DMS 273 treated with DMSO at 0.1 percent for 48 hours (cell line): Measurements from ENCODE around the gene ELF5.

ENCODE experiments used
- DNase-seq: peaks from one replicate; lab custom pipeline; 2025; lab: John Stamatoyannopoulos, UW

The ELF5 gene

DNA sequence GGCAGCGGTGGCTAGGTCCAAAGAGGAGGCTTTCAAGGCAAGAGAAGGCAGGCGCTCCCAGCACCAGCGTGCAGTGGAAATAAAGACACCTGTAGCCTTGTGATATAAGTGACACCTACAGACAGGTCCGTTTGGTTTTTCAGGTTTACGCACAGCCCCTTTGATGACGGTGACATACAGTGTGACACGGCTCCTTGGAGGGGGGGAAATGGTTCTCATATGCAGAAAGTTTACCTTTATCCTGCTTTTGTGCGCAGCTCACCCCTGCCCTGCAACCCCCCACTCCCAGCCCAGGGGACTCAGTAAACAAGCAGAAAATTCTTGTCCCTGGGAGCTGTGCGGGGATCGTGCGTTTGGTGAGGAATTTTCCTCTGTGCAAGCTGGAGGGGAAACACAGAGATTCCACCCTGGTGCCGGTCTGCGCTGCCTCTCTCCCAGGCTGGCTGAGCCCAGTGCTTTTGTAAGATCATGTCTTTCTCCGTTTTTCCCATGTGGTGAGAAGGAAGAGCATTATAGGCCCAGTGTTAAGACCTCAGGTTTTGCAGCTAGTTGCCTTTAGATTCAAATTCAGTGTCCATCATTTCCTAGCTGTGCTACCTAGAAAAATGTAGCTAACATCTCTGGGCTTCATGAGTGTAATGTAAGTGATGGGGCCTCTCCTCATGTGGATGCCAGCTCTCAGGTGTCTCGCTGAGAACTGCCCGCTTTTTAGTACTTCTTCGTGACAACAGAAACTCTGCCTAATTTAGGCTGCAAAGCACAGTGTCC, at the start of gene ELF5:
Gene ELF5 (minus strand): TSS at position 113 of the 768 bp plus-strand sequence. CDS start 8,045 bp downstream, outside the sequence.
- DNase-seq = no peak

DNA sequence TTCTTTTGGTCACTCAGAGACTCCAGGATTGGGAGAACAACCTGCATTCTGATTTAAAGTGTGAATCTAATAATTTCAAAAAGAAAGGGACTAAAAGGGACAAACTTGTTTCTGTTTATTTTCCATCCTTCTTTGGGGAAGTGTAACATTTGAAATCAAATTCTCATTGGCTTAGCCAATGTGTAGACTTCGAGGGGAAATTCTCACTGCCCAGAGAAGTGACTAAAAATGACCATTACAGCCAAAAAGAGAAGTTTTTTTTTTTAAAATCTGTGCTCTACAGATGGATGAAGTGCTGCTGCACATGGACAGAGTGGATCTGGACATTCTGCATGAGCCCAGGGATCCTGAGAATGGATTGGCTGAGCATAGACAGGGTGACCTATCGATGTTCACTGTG, 49.4 kb upstream of the ELF5 start:
- DNase-seq = no peak

DNA sequence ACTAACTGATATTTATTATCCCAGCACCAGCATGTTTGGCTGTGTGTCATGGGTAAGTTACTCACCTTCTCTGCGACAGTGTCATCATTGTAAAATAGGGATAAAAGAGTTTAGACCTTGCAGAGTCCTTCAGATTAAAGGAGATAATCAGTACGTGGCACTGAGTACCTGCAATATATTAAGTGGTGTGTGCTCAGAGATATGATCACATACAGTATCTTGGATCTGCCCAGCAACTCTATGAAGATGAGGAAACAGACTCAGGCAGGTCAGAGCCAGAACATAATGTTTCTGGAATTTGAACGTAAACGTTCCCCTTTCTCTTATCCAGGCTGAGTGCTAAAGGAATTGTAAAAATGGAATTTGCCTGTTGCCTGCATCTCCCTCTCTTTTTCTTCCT, 46.9 kb upstream of the ELF5 start:
- DNase-seq = no peak

DNA sequence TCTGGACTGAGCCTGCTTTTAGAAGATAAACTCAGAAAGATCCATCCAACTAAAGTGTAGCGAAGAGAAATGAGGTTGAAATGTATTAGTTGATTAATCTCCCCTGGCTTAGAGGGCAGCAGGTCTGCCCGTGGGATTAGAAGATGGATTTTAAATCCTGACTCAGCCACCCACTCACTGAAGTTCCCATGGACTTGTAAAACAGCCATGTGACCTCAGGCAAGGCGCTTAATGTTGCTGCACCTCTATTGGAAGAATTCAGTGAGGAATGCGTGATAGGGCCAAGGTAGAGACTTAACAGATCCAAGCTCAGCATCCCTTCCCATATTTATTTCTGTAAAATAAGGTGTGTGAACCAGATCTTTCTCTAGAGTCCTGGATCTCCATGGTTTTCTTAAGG, 45.1 kb upstream of the ELF5 start:
- DNase-seq = no peak

DNA sequence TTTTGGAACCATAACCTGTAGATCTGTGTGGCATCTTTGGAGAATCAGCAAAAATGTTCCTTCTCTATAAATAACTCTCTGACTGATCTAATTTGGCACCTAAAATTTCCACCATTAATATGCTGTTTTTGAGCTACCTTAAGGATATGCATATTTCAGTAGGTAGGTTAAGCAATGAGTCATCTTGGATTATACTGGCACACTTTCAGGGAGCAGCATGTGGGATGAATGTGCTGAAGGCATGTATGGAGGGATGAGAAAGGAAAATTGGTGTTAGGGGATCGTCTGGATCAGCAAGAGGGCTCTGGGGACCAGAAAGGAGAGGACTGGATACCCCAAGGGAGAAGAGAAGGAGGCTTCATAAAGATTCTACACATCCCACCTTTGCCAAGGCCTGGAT, 44.6 kb upstream of the ELF5 start:
- no peak for DNase-seq

DNA sequence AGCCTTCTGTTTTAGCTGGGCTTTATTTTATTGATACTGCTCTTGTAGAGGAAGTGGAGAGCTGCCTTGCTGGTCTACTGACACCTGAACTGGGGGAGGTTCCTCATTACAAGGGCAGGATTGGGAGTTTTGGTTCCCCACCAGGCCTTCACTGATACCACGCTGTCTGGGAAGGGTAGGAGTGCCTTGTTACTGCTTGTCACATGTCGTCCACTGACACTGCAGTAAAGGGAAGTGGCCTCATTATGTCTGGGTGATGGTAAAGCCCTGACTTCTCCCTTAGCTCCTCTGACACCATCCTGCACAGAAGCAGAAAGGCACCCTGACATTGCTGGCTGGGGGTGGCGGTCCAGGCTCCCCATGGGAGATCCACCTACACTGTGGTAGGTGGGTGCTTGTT, 38.7 kb upstream of the ELF5 start:
- no peak for DNase-seq

DNA sequence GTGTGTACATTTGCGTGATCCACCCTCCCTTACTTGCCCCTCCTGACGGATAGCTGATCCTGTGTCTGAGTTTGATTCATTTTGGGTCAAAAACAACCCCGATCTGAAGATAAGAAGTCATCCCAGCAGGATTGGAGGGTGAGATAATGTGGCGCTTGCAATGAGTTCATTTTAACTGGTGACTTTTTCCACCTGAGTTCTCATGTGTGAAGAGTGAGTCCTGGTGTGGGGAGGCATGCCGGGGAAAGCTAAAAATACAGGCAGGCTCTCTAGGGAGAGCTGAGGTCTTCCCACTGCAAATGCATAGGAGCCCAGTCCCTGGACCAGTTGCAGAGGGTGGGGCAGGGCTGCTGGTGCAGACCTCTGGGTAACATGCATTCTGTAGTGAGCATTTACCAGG, 35.7 kb upstream of the ELF5 start:
- no peak for DNase-seq

DNA sequence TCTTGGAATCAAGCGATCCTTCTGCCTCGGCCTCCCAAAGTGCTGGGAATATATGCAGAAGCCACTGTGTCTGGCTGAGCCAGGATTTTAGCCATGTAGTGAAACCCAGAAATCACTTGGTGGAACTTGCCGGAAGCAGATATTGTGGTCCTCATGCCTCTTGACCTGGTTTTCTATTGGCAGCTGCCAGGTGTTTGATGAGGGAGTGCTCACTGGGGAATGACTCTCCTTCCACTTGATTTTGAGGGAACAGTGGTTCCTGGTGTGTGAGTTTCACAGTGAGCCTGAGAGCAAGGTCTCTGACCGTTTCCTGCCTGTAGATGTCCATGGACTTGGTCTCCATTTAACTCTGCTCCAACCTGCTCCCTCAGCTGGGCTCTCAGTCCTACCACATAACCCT, 34.7 kb upstream of the ELF5 start:
- no peak for DNase-seq

DNA sequence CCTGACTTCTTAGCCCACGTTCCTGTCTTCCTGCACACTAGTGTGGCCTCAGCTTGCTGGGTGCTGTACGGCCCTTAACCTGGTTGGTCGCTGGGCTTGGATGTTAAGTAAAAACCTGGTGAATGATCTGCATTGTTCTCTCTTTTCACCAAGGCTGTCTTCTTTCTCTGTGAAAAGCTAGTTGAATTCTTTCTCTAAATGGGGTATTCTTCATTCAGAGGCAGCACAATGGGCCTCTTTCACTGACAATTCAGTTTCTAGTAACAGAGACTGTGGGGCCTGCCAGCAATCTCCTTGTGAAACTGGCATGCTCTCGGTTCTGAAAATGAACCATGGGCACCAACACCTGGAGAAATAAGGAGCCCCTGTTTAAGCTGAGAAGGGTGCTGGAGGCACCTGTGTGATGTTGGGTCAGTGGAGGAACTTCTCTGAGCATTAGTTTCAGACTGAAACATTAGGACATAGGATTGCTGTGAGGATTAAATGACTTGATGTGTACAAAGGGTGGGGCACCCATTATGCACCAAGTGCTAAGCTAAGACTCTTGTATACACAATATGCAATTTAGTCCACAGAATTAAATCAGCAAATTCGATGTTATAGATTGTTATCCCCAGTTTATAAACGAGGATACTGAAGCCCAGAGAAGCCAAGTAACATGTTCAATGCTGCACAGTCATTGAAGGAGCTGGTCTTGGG, 33.1 kb upstream of the ELF5 start:
- no peak for DNase-seq

DNA sequence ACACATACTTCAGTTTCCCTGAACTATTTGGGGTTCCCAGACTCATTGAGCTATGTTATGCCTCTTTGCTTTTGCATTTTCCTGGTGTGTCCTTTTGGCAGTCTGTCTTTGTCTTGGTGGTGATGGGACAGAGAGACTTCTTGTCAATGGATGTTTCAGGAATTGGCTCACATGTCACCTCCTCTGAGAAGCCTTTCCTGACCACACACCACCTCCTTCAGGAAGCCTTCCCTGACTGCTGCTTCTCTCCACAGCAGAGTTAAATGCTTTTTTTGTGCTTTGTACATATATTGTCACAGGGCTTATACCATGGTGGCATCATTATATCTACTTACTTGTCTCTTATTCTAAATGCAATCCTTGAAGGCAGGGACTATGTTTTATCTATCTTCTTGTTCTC, 28.5 kb upstream of the ELF5 start:
- no peak for DNase-seq

DNA sequence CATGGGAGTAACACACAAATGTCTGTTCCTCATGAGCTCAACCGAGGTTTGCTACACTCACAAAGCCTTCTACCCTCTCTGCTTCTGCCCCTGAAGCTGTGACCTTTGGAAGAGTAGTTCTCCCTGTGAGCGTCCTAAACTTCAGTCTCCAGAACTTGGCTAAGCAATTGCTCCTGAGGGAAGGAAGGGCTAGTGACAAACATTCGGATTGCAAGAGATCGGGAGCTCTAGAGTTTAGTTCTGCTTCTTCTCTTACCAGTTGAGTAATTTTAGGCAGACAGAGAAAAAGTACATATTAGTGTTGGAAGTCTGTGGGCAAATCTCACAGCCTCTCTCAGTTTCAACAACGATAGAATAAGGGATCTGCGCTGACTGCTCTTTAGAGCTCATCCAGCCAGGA, 27.3 kb upstream of the ELF5 start:
- DNase-seq = no peak

DNA sequence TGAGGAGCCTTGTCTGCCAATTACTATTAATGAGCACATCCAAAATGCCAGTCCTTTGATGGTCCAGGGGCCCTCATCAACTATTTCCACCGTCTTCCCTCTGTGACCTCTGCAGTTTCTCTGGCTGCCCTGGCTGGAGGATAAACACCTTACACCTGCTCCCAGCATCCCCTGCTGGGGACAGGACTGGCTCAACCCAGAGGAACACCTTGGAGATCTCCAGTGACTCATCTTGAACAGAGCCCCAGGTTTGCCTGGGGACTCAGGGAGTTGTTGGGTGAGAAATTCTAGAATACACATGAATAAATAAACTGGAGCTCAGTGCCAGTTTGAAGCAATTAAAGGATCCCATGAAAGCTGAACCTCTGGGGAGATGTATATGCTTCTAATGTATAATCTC, 24.0 kb upstream of the ELF5 start:
- no peak for DNase-seq

DNA sequence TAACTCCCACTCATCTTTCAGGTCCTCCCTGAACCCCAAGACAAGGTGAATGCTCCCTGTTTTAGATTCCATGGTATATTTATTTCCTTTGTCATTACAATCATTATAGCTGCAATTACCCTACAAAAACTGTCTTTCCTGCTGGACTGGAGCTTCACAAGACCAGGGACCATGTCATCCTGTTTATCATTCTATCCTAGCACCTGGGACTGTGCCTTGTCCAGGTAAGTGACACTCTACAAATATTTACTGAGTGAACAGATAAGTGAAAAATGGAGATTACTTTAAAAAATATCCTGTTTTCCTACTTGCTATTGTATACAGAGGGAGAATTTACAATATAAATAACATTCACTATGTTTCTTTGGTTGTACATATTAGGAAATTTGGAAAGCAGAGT, 22.5 kb upstream of the ELF5 start:
- no peak for DNase-seq

DNA sequence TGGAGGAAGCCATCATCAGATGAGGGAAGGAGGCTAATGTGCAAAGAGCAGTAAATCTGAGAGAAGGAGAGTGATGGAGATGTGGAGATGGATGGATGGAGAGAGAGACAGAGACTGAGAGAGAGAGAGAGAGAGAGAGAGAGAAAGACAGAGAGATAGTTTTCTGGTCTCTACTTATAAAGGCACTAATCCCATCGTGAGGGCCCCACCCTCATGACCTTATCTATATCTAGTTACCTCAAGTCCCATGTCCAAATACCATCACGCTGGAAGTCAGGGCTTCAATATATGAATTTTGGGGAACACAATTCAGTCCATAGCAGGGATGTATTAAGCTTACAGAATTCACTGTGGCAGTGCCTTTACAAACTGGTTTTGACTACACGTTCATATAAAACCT, 21.2 kb upstream of the ELF5 start:
- DNase-seq = no peak

DNA sequence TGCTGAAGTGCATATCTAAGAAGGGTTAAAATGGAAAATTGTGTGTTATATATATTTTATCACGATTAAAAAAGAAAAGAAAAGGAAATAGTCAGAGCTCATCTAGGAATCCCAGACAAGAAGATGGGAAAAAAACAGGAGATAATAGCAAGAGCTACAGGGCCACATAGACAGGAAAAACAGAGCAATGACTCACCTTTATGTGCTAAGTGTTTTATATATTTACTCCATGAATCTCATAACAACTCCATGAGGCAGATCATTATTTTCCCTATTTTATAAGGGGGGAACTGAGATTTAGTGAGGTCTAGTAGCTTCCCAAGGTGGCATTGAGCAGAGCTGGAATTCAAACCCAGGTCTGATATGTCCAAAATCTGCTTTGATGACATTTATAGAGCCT, 18.1 kb upstream of the ELF5 start:
- DNase-seq = no peak

DNA sequence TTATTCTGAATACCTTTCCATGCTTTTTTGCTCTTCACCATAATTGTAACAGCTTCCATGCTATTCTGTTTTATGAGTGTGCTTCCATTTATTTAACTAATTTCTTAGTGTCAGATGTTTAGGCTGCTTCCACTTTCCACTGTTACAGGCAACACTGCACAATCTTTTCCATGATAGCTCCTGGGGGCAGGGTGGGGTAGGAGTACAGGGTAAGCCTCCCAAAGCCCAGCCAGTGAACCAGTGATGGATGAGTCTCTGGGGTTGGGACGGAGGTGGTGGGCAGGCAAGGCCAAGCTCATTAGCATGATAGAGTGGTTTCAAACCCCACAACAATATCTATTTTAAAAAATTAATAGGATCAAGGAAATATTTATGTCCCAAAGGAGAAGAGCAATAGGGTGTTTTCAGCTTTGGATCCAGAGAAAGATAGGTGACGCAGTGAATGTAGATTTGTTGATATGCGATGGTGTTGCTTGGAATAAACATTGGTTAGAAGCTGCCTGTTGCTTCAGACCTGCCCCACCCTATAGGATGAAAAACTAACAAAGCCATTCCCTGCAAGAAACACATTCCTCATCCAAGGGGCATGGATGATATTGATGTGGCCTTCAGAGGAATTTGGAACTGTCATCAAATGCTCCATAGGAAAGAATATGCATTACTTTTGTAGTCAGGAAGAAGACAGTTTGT, 17.1 kb upstream of the ELF5 start:
- DNase-seq = no peak

DNA sequence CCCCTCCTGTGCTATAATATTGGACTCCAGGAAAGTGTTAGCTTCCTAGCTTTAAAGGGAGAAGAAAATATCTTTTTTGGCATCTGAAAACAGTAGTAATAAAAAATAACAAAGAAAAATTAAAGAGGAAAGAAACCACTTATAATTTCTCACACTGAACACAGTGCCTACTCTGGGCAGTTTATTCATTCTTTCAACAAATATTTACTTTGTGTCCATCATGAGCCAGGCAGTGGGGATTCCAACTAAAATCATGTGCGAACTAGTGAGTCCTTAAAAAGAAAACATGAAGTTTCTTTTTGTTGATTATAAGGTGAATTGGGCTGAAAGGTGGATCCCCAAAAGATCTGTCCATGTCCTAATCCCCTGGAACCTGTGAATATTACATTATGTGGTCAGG, 16.0 kb upstream of the ELF5 start:
- DNase-seq = no peak

DNA sequence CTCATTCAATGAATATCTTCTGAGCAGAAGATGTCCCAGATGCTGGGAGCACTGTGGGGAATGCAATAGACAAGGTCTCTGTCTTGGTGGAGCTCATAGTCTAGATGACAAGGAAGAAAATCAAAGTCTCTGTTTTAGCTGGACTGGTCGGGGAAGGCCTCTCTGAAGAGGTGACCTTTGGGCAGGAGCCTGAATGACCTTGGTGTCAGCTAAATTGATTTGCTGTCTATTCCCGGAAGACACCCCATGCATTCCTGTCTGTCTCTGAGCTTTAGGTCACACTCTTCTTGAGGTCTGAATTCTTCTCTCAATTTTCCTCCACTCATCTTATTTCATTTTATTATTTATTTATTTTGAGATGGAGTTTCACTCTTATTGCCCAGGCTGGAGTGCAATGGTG, 14.5 kb upstream of the ELF5 start:
- no peak for DNase-seq

DNA sequence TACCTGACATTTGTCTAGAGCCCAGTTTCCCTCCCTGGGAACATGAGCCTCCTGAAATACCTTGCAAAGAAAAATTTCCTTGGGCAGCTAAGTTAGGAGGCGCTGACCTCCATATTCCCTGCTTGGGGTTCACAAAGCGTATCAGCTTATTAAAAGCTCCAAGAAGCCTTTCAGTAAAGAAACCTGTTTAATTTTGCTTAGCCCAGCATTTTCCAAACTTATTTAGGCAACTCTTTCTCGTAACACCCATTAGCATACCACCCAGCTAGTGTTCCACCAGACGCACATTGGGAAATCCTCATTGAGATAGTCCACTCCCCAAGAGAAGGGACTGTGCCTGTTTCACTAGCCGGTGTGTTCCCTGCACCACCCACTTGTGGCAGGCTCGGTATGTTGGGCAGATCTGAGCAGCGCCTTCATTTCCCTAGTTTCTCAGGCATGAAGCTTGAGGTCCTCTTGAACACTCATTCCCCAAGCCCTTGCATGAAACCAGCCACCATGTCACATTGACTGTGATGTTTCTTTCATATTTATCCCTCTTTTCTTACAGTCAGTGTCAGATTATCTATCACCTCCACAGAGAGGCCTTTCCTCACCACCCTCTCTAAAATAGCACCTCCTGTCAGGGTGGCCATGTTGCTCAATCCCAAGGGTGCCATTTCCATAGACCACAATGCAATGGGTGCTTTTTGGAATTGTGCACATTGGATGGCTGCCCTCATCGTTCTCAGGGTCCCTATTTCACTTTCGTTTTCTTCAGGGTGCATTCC, 12.5 kb upstream of the ELF5 start:
- no peak for DNase-seq

DNA sequence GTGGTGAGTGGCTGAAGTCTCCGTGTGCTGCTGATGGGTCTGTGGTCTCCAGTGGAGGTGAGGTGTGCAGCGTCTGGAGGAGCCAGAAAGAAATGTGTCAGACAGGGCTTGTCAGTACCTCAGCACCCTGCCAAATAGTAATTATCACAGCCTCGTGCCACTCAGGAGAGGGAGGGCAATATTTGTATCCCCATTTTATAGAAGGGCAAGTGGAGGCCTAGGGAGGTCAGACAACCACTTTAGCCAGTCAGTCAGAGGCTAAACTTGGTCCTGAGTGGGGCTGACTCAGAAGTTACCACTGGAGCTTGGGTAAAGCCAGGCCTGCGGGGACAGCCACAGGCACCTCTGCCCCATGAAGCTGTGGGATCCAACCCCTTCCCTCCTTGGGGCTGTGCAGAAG, 11.5 kb upstream of the ELF5 start:
- DNase-seq = no peak

DNA sequence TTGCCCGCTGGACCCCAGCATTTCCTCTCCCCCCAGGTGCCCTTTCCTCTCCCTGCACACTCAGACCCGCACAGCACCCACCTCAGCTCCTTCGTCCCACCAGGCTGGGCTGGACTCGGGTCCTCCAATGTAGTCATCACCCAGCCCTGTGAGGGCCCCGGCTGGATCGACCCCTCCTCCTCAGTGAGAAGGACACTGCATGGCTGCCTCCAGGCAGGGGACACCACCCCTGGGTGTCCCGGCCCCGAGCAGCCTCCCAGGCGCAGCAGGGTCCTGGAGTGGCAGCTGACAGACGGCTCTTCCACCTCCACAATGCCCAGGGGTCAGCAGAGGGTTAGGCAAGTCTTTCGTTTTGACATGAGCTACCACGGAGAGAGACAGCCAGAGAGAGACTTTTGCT, 11.1 kb upstream of the ELF5 start:
- no peak for DNase-seq

DNA sequence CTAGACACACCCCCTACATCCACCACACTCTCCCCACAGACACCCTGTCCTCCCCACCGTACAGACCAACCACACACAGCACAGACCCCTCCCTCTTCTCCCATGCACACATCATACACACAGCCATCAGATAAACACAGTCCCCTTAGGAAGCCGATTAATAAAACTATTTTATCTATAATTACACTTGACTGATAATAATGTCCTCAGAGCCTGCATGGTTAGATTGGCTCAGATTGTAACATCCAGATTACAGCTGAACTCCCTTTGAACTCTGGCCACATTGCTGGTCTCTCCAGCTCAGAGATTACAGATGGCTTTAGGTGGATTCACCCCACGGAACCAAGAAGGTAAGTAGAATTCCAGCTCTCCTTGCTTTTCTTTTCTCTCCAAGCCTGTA, 9.5 kb upstream of the ELF5 start:
- DNase-seq = no peak

DNA sequence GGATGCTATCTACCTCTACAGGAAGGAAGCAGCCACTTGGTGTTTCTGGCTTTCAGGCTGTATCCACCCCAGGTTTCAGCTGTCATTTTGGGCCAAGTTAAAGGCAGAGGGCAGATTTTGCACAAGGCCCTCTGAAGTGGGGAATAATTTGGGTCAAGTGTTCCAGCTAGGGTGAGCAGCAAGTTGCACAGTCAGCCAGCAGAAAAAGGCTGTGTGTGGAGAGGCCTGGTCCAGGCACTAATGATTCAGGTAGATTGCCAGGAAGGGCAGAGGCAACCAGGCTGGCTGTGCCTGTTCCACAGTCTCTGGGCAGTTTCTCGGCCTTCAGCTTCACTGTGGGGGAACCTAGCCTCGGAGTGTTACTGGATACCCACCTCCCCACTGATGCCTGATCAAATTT, 8.6 kb upstream of the ELF5 start:
- no peak for DNase-seq
